NCI-H2107 treated with DMSO at 0.1 percent for 48 hours (cell line): ENCODE results near the gene SLC39A11.
"Not testable (repeated sequence)": the region's sequence is repeated elsewhere in the genome, so short reads cannot be mapped to it uniquely, and the experiment has no call there.

Experiments
- DNase-seq: peaks from one replicate; lab custom pipeline; 2025; ENCODE audit not compliant: unreplicated experiment; lab: John Stamatoyannopoulos, UW

Gene SLC39A11

DNA sequence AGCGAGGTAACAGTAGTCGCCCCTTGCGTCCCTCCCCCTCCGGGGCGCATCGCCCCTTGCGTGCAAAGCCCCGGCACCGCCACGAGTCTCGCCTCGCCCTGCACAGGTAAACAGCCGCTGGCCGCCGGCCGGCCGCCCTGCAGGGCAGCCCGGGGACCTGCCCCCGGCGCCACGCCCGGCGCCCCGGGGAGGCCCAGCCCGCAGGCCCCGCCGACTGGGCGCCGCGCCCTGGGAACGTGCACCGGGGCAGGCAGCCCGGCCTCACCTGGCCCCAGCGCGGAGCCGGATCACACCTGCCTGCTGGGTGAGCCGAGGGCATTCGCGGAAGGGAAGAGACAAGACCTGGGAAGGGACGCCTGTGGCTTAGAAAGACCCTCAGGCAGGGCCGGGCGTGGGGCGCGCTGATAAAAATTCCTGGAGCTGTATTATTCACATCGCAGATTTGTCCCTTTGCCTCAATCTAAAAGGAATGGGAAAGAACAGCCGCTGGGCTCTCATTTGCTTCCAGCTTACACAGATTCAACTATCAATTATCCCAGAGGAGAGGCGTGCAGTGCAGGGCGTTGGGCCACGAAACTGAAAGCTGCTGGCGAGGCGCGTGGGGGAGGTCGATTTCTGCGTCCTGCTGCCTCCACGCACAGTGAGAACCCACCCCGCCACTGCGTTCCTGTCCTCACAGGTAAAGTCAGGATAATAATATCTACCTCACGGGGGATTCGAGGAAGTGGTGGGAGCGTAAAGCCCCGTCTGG, 451.9 kb downstream of the SLC39A11 start:
- DNase-seq: peak; percentile 53

DNA sequence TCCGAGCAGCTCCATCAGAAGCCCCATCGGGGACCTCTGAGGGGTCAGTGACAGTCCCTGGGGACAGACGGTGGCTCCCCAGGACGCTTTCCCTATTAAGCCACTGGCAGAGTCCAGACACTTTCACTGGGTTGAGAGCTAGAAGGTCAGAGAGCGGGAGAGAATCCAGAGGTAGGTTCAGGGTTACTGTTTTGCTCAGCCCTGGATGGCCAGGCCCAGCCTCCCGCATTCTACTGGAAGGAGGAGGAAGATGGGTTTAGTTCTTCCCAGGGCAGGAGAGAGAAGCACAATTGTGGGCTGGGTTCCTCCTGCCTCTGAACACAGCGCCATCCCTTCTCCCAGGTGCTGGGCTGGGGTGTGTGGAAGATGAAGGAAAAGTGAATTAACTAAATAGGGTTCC, 452.8 kb downstream of the SLC39A11 start:
- no peak for DNase-seq

DNA sequence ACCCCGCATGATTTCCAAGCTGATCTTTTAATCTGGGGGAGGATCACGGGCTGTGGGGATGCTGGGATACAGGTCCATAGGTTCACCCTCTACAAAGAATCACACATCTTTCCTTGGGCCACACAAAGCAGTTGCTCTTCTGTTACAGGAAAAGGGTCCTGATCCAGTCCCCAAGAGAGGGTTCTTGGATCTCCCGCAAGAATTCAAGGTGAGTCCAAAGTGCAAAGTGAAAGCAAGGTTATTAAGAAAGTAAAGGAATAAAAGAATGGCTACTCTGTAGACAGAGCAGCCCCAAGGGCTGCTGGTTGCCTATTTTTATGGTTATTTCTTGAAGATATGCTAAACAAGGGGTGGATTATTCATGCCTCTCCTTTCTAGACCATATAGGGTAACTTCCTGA, 453.6 kb downstream of the SLC39A11 start:
- DNase-seq: not testable (repeated sequence)

DNA sequence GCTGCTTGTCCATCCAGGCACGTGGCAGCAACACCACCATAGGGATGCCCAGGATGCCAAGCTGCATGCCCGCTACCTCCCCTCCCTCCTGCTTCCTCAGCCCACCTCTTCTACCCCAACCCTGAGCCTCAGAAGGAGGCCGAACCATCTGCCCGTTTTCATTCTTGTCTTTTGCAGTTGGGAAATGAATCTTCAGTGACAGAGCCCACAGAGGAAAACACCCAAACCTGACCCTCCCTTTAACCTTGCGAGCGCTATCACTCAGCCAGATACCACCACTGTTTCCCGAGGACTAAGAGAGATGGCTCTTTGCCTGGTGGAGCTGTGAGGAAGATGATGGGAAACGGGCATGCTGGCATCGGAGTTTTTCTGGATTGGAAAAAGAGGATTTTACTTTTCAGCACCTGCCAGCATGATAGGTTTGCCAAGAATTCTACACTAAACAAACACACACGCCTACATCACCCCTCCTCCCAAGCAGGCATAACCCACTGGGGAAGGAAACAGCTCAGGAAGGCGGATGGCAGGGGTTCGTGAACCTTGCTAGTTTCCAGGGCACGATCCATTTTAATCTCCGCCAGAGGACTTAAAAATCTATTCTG, 457.4 kb downstream of the SLC39A11 start:
- DNase-seq: no peak

DNA sequence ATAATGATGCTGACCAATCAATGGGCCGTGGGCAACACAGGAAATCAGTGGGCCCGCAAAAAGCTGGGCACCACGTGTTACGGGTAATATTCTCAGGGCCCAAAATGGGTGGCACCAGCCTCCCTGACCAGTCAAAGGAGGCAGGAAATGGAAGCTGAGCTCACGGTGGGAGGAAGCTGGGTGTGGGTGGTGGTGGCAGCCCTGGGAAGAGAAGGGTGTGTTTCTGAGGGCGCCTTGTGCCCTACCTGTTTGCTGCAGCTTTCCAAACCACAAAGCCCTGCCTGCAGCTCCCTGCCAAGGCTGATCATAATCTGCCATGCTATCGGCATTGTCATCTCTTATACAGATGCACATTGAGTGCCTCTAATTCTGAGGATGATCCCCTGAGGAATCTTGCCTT, 457.9 kb downstream of the SLC39A11 start:
- no peak for DNase-seq

DNA sequence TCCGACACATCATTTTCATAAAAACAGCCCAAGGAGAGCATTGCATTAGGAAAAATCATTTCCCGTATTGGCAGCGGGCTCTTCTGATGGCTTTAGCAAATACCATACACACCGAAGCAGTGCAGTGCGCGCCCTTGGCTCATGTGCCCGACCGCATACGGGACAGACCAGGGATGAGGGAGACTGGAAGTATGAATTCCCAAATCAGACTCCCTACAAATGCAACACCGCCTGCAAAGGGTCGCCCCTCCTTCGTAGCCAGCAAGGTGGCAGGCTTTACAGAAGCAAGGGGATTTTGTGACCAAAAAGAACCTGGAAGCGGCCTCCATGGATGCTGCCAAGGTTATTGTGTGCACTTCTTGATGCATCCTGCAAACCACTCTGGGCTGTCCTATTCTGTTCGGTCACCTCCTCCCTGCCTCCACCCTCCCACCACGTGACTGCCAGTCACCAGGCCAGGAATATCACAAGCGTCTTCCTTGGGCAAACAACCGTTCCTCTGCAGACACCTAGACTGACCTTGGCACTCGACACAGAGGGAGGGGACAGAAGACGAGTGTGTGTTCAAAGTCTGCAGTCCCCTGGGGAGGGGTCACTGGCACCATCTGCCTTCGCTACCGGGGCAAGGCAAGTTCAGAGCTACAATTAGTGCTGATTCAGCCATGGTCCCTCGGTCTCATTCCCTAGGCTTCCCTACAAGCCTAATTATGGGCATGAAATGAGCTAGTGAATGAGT, 460.4 kb downstream of the SLC39A11 start:
- no peak for DNase-seq

DNA sequence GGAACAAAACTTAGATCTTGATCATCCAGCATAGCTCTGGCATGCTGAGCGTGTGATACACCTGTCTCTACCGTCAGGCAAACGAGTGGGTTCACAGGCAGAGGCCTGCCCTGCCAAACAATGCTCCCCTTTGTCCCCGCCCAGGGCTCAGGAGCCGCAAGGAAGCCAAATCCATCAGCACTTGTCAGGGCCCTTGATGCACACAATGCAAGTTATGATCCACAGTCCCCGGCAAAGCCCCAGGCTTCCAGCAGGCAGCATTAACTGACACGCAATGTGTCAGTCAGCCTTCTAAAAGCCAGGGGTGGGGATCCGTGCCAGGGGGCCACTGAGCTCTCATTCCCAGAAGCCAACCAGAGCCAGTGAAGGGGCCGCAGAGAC, 460.9 kb downstream of the SLC39A11 start:
- DNase-seq: peak; percentile 42

DNA sequence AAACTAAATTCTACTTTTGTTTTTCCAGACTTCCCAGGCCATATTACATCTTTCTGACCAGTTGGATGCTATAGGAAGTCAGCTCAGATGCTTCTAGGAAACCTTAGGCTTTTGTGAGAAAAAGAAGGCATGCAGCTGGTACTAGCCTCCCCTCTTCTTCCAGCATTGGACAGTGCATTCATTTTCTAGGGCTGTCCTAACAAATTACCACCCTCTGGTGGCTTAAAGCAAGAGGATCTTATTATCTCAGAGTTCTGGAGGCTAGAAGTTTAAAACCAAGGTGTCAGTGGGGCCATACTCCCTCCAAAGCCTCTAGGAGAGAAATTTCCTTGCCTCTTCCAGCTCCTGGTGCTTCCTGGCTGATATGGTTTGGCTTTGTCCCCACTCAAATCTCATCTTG, 467.8 kb downstream of the SLC39A11 start:
- no peak for DNase-seq

DNA sequence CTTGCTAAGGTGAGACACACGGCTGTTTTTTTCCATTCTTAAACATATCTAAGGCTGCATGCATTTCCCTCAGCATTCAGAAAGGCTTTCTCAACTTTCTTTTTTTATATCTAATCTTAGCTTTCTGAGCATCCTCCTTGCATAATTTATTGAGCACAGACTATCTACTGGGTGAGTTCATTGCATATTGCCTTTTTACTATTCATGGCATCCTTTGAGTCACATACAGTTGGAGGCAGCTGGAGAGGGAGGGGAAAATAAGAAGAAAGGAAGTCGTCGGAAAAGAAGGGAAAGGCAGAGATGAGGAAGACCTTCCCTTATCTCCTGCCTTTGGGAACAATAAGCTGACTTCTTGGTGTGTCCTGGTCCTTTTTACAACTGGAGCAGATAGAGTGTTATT, 468.3 kb downstream of the SLC39A11 start:
- no peak for DNase-seq

DNA sequence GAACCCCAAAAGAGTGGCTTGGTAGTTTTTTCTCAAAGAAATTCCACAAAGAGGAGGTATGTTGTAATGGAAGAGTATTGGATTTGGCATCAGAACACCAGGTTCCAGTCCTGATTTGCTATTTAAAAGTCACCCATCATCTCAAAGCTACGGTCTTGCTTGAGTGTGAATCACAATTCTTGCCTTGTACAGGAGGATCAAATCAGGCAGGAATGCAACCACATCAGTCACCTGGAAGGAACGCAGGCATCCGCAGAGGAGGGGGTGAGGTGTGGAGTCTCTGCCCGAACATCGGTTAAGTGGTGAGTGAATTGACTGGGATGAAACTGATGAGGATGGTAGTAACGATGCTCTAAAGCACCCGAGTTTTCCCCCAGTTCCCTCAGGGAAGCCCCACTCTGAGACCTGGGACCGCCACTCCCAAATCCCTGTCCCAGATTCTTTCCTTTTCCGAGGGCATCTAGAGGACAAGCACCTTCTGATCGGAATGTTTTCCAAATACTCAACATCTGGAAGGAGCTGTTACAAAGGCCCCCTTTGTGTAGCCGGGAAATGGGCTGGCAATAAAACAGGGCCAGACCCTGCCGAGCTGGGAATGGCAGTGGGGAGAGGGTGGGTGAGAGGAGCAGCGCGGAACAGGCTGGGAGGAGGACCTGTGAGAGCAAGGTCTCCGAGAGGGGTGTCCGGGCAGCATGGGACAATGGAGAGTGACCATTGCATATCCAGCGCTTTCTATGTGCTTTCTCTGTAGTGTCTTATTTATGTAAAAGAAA, 469.6 kb downstream of the SLC39A11 start:
- no peak for DNase-seq

DNA sequence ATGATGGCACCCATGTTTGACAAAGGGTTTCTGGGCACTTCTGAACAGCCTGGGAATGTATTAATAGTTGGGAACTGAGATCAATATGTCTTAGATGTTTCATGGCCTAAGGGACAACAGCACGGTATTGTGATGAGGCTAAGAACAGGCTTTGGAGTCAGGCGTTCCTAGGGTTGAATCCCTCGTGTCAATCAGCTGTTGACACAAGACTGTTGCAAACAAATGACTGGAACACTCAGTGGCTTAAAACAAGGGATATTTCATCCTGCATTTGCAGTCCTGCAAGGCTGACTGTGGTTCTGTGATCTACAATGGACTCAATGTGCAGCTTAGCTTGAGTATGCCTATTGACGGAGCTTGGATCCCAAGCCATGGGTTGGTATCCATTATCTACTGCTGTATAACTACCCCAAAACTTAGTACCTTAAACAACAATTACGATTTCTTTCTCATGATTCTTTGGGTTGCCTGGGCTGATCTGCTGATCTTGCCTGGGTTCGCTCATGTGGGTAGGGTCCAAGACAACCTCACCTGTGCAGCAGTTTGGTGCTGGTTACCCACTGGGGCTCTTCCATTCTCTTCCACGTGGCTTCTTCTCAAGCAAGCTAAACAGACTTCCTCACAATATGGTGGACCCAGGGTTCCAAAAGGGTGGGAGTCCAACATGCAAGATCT, 472.4 kb downstream of the SLC39A11 start:
- no peak for DNase-seq

DNA sequence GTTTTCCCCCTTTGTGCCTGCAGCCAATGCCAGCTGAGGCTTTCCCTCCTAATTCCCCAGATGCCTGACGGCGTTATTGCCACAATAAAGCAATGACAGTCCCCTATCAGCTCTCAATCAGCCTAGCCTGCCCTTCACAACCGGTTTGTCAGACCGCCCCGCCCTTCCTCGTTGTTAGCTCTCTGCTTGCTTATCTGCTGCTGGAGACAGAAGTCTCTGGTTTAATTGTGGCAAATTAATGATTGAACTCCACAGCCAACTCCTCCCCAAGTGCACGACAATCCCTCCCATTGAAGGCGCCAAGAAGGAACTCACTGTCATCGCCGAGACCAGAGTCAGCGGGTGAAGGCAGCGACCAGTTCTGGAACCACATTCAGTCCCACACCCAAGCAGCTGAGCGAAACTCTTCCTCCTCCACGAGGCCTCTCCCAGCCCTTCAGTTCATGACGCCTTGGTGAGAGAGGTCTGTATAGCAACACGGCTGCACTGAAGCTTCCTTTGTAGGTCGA, 474.4 kb downstream of the SLC39A11 start:
- no peak for DNase-seq

DNA sequence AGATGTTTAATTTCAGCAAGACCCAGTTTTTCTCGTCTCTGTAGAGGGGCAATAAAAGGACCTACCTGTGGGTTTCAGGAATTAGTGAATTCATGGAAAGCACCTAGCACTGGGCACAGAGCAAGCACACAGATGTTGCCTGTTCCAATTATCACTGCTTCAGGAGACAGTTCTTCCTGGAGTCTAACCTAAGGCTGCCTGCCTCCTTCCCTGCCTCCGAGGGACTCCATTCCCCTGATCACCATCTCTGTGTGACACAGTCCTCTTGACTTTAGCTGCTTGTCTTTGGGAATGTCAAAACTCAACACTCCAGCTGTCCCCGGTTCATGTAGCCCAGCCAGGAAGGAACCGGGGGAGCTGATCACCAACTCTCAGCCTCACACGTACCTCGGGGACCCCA, 474.9 kb downstream of the SLC39A11 start:
- no peak for DNase-seq

DNA sequence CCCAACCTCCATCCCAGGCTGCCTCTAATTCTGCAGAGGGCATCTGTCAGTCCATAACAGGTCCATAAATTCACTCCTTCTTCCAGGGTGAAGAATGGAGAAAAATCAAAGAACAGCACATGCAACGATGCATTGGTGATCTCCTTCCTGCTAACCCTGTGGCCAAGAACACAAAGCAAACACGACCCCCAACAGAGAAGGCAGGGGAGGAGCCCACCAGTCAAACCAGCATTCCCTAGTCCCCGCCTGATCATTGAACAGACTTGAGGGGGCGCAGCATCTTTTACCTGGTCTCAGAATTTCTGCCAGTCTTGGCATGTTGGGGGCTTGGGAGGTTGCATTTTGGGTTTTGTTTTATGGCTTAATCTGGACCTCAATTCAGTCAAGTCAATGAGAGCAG, 476.0 kb downstream of the SLC39A11 start:
- DNase-seq: no peak

DNA sequence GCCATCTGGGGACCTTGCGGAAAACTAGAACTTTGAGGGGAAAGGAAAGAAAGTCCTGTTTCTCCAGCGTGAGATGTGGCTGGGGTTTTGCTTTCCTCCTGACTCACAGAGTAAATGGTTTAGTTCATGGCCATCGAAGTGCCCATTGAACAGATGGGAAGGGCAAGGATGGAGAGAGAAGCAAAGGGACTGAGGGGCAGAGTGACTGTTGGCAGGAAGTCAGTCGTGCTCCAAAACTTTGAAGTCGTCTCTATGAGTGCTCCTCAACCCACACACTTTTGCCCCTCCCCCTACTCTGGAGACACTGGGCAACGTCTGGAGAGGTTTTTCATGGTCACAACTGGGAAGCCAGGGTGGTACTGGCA, 476.9 kb downstream of the SLC39A11 start:
- DNase-seq: no peak

DNA sequence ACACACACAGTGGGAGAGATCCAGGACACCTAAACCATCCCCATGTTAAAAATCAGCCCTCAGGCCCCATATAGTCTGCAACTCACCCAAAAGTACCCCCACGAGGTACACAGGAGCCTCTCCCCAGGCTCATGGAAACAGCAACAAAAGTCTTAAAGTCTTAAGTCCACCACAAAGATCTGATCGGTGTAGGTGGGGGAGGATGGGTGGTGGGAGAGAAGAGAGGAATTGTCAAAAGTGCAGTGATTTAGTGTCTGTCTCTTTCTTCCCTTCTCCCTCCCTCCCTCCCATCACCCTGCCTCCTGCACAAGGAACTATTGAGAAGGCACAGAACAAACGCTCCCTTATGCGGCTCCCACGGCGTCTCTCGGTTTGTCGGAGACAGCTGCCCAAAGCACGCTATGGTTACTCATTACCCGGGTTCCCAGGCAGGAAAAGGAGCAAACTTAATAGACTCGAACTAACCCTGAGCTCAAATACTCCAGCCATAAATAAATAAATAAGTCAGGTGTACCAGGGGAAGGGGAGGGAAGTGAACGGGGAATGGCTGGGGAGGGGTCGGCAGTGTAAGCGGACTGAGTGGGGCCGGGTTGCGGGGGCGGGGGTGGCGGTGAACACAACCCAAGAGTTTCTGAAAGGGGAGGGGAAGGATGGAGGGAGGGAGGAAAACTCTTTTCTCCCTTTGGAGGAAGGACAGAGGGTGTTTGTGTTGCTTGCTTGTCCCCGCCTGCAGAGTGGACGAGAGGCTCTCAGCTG, 477.4 kb downstream of the SLC39A11 start:
- no peak for DNase-seq

DNA sequence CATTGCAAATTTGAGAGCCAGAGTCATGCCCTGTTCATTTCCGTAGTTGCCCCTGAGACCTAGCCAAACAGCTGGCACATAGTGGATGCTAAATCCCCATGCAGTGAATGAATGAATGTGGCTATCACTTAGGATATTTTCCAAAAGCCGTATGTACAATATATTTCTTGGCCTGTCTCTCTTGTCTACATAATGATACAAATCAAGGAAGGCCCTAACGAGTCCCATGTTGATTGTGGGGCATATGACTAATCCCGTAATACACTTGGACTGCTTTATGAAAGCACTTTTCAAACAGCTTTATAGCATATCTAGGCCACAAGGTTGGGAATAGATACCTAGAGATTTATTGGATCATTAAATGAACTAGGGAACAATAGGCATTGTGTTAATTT, 478.0 kb downstream of the SLC39A11 start:
- DNase-seq: no peak

DNA sequence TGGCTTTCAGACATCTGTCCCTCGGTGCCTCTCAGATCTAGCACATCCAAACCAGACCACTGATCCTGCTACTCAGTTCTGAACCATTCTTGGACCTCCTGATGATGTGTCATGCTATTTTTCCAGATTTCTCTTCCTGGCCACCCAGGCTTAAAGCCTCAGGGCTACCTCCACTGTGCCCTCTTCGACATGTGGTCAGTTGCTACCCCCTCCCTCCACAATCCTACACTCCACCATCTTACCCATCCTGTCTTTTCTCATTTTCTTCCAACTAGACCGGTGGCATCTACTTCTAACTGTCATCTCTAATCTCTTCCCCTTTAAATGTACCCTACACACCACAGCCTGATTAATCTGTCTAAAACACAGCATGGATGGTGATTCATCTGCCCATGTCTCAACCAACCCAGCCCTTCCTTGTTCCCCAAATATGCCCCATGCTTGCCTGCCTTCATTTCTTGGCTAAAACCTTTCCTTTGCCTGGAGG, 478.6 kb downstream of the SLC39A11 start:
- DNase-seq: no peak

DNA sequence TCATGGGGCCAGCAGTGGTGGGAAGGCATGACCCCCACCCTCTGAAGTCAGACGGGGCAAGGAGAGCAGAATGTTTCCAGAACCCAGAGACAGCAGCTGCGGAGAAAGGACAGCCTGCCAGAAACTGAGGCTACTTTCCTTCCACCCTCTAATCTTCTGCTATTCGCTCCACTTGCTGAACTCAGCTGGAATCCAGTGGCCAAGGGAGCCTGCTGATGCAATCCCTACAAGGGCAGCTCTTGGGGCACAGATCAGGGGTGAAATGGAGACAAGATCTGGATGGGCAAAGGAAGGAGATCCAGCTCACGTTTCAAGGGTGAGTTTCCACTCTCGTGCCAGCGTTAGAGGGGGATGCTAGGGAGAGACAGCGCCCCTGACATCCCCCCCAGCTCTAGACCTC, 479.1 kb downstream of the SLC39A11 start:
- no peak for DNase-seq

DNA sequence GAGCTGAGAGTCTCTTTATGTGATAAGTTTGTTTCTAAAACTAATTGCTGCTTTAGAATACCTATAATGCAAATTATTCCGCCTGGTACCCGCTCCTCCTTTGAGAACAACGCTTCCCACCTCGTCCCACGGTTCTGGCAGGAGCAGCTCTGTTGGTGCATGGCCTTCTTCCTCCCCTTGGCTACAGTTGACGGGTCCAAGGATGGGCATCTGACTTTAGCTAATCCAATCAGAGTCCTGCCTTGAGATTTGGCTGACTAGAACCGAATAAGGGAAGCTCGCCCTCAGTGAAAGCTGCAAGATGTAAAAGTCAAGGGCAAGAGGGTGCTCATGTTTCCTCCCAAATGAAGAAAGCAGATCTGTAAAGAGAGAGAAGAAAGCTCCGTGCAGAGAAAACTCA, 481.3 kb downstream of the SLC39A11 start:
- DNase-seq: no peak
